Kasumi-1 (cell line): ENCODE data around the gene ZBTB16.

Experiments
- DNase-seq, 2 experiments: peaks; one replicate each; lab custom pipeline; 2025; lab: John Stamatoyannopoulos, UW

The ZBTB16 gene

DNA sequence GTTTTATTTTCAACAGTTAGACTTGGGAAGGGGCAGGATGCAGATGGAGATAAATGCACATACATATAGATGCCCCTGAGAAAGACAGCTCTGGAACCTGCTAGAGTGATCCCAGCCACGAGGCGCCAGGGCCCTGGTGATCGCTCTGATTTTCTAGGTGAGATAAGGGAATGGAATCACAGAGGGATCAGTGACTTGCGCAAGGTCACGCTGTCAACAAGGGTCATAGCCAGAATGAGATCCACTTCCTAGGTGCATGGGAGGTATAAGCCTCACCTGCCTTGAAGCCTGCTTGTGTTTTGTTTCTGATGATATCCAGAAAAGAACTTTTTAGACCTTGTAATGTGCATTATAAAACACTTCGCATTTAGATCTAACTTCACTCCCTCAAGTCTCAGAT, 47.5 kb downstream of the ZBTB16 start:
- DNase-seq, result no peak

DNA sequence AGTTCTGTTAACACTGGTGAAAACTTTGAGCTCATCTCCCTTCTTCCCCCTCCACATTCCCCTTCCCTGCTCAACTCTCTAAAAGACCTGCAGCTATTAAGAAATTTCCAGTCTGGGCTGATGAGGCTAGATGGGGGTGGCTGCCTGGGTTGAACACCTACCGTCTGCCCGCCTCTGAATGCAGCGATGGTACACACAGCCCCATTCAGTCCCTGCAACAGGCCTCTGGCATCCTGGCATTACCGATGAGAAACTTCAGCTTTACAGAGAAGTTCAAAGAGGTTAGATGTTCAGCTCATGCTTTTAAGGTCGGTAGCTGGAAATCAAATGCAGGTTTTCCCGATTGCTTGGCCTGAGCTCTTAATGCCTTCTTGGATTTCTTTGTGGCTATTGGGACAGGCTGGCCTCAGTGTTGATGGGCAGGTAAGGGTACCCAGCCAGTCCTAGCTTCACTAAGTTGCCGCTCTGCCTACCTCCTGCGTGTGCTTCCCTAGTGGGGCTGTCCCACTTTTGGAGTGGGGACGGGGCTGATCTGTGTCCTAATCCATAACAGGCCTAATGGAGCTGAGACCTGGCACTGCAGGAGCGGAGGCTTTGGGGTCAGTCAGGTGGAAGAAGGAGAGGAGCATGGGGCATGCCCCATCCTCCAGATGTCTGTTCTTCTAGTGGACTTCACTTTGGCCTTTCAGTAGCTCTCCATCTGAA, 49.1 kb downstream of the ZBTB16 start:
- DNase-seq, result no peak

DNA sequence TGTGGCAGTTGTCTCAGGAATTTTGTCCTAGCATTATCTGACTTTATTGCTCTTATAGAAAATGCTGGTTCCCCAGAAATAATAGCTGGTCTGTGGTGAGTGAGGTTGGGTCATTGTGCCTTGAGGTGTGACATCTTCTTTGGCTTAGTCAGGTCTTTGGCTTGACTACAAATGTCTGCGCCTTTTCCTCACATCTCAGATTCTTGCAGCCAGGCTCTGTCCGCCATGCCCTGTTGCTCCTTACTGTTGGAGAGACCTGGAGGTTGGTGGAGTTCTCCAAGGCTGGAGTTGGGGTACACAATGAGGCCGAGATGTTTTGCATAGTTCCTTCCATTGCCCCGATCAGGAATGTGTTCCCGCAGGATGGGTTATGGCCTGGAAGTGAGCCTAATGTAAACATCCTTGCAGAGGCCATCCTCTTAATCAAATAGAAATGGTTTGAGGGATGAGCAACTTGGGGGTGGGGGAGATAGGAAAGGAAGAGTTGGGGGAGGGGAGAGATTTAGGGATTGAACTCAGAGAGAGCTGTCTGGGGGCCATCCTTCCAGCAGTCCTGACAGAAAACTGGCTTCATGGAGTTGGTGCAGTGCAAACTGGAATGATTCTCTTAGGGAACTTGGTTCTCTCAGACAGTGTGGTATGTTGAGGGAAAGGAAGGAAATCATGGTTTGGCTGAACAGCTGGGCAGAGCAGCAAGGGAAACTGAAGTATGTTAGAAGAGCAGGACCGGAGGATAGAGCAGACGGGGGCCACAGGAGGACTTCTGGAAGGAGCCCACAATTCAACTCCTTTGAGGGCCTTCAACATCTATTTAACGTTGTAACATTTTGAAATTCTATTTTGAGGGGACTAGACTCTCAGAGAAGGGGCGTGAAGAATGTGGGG, 49.9 kb downstream of the ZBTB16 start:
- DNase-seq, result peak; percentile 24 to 53

DNA sequence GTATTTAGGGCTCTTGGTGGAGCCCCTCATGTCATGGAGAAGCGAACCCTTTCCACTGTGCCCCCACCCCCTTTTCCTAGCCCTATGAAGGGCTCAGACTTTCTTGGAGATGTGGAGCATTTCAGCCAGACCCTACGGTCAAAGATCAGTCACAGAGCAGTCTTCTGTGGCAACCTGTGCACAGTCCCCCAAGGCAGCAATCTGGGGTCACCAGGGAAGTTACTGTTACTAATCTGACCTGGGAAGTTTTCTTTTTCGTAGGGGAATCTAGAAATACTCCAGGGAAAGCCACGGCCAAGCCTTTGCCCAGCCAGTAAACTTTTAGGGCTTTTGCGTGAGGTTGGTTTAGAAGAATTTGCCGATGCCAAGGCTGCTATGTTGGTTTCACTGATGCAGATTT, 50.6 kb downstream of the ZBTB16 start:
- no peak for DNase-seq

DNA sequence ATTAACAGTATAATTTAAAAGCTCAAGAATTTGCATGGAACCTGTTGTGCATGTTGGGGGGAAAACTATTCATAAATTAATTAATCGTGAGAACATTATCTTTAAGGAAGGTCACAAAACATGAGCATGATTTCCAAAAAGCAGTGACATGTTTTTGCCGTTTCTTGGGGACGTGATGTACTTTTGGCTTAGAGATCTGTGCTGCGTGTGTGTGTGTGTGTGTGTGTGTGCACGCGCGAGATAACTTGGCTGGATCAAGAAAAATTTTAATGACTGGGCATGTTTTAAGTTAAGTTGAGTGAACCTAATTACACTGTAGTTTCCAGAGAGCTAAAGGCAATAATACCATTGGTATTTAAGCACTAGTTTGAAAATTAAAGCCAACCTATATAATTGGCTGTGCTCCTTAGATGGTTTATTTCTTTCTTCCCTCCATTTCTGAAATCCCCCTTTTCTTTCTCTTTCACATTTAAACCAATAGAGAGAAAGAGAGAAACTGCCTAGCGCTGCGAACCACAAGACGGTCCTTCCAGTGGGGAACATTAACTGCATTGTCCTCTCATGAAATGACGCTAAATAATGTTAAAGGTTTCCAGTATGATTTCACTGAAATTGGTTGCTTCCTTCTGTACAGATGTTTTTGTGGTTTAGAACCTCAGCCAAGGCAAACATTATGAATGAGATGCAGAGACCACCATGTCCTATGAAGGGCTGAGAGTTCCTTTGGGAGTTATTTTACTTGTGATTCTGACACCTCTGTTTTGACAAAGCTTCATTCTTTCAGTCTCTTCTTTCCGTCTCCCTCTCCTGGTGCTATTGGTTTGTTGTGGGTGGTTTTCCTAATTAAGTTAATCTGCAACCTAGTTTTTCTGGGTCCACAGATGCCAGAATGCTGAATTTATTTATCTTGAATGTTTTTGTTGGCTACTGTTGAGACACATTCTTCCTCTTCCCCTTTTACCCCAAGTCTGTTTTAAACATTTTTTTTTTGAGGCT, 51.7 kb downstream of the ZBTB16 start:
- no peak for DNase-seq

DNA sequence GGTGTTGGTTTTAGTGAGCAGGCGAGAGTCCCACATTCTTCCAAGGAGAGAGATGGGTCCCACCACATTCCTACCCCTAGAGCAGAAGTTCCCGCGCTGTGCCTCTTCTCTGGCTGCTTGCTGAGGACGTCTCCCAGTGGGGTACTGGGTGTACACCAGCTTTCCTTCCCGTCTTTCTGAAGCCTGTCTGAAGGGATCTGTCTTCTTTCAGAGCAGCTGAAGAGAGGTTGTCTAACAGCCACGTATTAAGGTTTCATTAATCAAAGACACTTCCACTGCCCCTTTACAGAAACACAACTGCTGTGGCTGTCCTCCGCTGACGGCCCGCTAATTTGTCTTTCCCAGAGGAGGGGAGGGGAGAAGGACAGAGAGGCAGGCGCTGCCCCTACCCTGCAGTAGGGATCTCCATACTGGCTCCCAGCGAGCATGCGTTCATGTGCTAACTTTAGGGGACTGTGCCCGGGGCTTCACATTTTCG, 56.0 kb downstream of the ZBTB16 start:
- no peak for DNase-seq

DNA sequence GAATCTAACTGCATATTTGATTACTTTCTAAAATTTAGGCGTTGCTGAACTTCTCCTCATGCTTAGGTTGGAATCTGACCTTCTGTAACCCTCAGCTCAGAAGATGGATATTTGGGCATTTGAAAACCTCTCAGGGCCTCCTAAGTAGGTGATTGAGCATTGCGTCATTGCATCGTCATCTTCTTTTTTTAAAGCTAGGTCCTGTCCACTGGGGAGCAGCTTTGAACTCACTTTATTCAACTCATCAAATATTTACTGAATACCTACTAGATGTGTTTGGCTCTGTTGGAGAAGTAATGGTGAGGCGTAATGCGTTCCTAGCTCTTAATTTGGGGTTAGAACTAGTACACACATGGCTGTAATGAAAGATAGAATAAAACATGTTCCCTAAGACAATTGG, 56.8 kb downstream of the ZBTB16 start:
- DNase-seq, result no peak

DNA sequence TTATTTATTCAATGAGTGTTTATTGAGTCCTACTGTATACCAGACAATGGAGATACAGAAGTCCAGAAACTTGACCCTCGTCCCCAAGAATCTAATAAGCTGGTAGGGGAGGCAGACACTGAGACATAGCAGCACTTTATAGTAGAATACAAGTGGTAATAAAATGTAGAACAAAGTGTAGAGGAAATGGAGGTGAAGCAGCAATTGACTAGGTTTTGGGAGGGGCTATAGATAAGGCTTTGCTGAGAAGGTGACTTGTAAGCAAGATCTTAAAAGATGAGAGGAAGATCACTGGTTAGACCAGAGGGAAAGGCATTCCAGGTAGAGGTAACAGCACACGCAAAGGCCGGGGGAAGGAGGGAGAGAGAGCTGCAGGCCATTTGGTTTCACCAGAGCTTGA, 57.3 kb downstream of the ZBTB16 start:
- no peak for DNase-seq

DNA sequence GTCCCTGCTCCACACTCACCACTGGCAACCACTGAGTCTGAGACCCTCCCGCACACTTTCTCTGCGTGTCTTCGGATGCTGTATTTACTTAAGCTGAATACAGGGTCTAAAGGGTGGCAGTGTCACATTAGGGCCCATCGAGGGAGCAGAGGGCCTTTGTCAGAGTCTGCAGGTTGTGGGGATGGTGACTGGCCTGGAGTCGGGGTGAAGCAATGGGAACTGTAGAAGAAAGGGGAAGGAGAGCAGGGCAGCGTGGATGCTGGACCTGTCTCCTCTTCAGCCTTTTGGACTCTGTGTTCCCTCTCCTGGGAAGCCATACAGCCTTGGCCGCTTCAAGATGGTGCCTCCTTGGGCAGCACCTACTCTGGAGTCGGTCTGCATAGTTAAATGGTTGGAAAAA, 61.1 kb downstream of the ZBTB16 start:
- DNase-seq, result no peak

DNA sequence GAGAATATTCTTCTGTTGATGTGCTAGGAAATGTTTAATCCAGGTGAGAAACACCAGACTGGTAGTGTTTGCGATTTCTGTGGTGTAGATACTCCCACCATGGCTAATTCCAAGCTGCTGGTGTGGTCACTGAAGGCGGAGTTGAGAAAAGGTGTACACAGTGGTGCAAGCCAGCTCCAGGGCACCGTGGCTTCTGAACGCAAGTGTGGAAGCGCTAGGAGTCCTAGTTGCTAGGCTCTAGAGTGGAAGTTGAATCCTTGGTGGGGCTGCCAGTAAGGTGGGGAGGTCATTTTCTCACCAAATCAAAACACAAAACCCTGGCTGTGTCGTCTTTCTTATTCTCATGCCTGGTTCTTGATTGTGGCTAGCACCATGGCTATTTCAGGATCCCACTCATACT, 61.6 kb downstream of the ZBTB16 start:
- DNase-seq, result no peak

DNA sequence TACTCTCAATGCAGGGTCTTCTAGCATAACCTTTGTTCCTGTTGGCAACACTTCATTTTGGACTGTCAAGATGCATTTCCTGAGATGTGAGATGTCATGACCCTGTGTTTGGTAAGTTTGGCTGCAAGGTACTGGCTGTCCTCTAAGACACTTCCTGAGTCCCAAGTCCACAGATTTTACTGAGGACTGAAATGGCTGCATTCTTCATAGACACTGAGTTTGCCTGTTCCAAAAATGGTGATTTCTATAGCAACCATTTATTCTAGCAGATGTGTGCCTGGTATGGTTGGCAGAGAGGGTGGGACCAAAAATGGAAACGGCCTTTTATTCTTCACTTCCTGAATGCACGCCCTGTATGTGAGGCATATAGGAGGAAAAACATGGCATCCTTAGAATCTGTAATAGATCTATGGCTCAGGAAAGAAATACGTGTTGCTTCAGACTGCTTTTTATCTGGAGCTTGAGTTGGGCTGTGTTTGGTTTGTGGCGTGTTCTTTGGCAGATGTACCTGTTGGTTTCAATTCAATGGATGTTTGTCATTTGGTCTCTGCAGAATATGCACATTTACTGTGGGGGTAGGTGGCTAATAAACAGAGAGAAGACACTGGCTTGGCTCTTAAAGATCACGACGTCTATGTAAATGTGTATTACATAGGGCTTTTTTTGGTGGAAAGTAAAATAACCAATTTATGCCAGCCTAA, 62.4 kb downstream of the ZBTB16 start:
- DNase-seq, result no peak

DNA sequence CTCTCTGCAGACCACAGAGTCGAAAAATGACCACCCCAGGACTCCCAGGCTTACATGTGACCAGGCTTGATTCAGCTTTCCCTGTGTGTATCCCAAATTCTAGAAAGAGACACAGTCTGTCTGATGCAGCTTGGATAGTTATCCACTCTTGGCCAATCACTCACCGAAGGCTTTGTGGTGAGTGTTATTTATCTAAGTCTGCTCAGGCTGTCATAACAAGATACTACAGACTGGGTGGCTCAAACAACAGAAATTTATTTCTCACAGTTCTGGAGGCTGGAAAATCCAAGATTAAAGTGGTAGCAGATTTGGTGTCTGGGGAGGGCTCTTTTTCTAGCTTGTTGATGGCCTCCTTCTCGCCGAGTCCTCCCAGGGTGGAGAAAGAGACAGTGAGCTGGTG, 63.2 kb downstream of the ZBTB16 start:
- DNase-seq, result no peak

DNA sequence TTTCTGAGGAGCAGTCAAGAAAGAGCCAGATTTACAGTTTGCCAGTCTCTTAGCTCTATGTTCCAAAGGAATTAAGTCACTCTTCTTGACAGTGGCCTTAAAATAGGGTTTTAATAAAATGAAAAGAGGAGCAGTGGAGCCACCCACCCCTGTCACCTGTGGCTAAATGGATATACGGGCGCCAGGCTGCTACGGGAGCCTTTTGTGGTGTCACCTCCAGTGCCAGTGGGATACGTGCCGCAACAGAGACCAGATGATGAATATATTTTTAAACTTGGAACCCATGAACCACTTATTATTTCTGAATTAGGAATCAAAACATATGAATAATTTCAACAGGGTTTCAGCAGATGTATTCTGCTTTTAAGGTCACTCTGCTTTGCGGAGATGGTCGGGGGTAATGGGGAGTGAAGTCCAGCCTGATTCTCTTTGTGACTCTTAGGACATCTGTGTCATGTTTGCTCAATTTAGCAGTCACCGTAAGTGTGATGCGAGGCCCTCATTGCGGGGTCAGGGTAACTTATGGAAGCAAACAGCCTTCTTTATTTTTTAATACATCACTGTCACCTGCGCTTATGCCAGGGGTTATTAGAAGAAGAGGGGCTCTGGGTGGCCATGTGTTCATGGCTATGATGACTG, 64.3 kb downstream of the ZBTB16 start:
- DNase-seq, result no peak

DNA sequence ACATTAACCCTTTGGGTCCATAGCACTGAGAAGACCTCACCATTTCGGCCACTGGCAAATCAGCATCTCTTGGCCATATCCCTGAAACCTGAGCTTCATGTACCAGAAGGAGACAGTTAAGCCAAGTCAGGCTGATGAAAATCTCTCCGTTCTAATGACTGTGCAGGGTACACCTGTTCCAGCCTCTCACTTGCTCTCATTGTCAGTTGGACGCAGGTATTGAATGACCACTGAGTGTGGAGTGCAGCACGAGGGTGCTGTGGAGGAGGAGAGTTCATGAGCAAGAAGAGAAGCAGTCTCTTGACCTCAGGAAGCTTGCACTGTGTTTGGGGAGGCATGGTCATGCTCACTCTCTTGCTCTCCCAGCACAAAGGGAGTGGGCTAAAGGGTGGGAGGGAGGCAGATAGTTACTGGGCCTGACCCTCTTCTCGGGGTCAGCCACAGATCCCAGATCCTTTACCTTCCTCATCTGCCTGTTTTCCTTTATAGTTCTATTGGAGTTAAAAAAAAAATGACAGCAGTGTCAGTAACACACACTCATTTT, 65.2 kb downstream of the ZBTB16 start:
- no peak for DNase-seq

DNA sequence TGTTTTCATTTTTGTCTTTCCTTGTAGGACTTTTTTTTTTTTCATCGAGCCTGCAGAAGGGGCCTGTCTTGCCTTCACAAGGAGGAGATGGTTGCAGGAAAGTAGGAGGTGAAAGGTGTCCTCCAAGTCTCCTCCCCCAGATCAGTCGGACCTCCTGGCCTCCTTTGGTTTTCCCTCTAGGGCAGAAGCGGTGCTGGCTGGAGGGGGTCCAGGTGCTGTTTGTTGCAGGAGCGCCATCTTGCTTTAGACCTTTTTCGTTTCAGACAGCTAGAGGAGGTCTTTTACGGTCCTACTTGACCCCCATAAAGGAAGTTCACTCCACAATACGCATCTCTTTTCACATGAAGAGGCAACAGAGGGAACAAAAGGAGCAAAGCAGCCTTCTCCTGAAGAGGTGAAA, 66.0 kb downstream of the ZBTB16 start:
- DNase-seq, result no peak

DNA sequence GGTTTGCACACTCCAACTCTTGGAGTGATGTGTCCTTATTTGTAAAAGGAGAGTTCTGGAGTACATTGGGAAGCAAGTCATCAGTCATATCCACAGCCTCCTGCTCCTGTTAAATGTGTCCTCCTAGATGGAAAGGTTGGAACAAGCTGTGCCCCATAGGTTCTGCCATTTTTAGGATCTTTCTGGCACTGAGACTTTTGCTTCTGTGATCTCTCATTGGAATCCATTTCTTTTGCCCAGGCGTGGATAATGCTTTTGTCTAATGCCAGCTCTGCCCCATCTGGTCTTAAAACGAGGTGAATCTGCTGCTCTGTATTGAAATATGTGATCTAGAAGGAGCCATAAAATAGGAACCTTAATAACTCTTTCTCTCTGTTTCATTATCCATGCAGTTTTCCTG, 66.4 kb downstream of the ZBTB16 start:
- no peak for DNase-seq

DNA sequence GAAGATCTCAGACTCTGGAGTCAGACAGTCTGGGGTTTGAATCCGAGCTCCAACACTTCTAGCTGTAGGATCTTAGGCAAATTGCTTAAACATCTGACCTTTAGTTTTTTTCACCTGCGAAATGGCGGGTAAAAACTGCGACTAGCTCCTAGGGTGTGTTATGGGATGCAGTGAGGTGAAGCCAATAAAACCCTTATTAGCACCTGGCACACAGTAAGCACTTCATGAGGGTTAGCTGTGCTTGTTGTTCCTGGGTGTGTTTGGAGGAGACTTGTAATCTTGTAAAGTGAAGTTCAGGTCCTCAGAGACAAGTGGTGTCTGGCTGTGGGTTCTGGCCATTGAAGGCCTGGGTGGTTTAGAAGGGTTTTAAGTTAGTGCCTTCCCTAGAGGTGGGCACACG, 68.9 kb downstream of the ZBTB16 start:
- DNase-seq, result no peak

DNA sequence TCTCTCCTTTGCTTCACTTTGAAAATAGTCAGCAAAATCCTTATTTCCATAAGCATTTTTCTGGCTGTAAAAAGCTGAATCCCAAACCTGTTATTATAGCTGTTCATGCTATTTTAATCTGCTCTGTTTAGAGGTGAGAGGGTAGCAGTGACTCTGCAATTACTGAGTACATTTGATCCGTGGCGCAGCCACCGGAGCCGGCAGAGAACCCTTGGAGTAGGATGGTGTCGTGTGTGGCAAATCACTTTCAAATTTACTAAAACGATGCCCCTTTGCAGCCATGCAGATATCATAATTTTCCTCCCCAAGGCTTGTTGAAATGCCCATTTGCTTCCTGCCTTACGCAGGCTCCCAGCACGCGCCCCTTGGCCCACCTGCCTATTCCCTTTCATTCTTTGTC, 69.6 kb downstream of the ZBTB16 start:
- no peak for DNase-seq

DNA sequence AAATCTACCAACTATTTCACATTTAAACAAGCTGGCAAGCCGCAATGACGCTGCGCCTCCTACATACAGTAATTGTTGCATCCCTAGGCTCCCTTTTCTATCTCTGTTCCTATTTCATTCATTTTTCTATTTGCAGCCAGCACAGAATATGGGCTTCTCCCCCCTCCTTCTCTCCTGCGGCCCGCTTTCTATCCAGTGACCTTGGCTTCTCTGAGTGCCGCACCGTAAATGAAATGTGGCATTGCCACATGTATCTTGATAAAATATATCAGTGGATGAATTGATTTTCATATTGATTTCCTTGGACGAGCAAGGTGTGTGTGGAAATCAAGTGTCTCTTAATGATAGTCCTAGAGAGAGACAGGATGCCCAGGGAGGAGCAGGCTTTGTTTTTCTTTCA, 70.2 kb downstream of the ZBTB16 start:
- DNase-seq, result no peak

DNA sequence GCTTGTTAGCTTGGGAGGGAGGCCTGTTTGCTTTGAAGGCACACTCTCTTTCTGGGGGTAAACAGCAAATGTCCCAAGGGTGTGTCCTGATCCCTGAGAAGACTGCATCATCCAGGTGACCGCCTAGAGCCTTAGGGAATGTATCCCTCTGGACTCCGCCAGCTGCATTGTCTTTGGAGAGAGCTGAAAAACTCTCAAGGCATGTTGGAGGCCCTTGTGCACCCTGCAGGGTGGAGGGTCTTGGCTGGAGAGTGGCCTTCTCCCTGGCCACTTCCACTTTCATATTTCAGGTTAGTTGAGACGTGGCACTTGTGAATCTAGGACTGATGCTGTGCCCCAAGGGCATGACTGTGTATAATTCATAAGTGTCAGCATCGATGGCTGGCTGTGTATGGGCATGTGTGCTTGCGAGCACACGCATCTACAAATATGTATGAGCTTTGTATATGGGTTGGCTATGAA, 70.6 kb downstream of the ZBTB16 start:
- DNase-seq, result no peak
